COR-L47 (cell line): ENCODE data around the gene ZNF76.

ENCODE experiments used
- DNase-seq: peaks from one replicate; lab custom pipeline; 2025; lab: John Stamatoyannopoulos, UW

The ZNF76 gene

GRCh38 chr6:35237476-35237875, 22.1 kb upstream of the ZNF76 start:
- no peak for DNase-seq

DNA sequence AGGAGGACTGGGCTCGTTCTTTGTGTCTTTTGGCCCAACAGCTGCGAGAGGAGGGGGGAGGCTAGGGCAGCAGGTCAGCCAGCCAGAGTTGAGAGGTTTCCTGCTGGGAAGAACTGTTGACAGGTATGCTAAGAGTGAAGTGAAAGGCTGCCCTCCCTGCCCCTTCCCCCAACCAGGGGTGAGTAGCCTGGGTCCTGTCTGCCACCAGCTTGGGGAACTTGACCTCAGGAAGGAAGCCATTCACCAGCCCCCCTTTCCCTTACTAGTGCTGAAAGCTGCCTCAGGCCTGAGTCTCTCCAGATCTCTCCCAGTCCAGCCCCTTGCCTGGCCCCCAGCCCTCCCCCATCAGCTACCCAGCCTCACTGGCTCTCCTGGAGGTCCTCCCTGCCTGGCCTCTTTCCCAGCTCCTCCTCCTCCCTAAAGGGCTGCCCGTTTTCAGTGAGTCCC, 20.7 kb upstream of the ZNF76 start:
- no peak for DNase-seq

DNA sequence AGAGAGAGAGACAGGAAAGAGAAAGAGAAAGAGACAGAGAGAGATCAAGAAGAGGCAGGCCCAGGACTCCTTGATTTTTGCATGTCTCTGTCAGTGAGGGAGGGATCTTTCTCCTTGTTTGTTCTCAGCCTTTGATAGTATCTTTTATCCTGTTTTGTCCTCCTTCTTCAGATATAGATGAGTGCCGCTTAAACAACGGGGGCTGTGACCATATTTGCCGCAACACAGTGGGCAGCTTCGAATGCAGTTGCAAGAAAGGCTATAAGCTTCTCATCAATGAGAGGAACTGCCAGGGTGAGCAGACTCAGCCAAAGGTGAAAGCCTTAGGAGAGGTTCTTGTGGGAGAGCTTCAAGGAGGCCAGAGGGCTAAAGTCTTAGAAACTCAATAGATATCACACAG, 20.0 kb upstream of the ZNF76 start:
- DNase-seq = no peak

GRCh38 chr6:35240838-35241801, 18.4 kb upstream of the ZNF76 start:
- DNase-seq = peak; percentile 52

DNA sequence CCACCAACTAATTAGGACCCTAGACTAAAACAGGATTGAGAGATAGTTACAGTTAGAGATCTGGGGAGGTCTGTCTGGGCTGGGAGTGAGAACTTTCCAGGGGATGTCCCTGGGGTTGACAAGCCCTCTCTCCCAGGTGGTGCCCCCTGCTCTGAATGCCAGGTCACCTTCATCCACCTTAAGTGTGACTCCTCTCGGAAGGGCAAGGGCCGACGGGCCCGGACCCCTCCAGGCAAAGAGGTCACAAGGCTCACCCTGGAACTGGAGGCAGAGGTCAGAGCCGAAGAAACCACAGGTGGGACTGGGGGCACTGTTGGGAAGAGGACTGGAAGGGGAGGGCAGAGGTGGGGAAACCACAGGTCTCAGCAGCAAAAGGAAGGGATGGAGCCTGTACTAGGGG, 17.0 kb upstream of the ZNF76 start:
- DNase-seq = no peak

- no peak for DNase-seq
Observed at GRCh38 chr6:35242906-35243305, 16.6 kb upstream of the ZNF76 start.

GRCh38 chr6:35243386-35243958, 16.1 kb upstream of the ZNF76 start:
- no peak for DNase-seq

DNA sequence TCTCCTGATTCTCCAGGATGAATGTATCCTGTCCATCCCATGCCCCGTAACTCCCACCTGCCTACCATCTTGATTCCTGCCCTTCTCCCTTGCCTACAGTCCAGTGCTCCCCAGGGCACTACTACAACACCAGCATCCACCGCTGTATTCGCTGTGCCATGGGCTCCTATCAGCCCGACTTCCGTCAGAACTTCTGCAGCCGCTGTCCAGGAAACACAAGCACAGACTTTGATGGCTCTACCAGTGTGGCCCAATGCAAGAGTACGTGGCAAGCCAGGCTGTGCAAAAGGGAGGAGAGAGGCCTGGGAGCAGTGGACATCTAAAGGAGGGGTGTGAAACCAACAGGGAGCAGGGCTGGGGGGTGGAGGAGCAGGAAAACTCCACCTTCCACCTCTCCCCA, 15.0 kb upstream of the ZNF76 start:
- no peak for DNase-seq

DNA sequence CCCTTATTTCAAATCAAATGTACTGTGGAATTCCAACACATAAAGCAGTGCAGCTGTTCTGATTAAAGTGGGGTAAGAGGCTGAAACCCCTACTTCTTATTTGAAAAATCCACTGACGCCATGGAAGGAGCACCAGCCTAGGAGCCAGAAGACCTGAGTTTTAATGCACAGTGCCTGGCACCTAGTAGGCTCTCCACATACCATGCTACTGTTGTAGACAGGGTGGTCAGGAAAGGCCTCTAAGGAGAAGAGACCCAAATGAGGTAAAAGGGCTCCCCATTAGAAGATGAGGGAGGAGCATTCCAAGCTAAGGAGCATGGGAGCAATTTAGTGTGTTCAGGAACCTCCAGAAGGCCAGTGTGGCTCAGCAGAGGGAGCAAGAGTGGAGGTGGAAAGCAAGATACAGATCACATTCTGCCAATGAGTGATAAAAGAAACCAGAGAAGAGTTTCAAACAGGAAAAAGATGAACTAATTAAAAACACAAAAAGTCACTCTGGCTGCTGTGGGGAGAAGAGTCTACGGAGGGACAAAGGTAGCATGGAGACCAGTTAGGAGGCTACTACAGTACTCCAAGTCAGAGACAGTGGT, 11.8 kb upstream of the ZNF76 start:
- no peak for DNase-seq

GRCh38 chr6:35248300-35248699, 11.2 kb upstream of the ZNF76 start:
- DNase-seq = no peak

DNA sequence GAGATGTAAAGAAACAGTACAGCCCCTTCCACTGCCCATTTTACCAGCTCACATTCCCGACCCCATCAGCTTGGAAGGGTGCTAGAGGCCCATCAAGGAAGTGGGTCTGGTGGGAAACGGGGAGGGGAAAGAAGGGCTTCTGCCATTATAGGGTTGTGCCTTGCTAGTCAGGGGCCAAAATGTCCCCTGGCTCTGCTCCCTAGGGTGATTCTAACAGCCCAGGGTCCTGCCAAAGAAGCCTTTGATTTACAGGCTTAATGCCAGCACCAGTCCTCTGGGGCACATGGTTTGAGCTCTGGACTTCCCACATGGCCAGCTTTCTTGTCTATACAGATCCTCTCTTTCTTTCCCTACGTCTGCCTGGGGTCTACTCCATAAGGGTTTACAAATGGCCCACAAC, 10.6 kb upstream of the ZNF76 start:
- no peak for DNase-seq

GRCh38 chr6:35251949-35252348, 7.6 kb upstream of the ZNF76 start:
- no peak for DNase-seq

DNA sequence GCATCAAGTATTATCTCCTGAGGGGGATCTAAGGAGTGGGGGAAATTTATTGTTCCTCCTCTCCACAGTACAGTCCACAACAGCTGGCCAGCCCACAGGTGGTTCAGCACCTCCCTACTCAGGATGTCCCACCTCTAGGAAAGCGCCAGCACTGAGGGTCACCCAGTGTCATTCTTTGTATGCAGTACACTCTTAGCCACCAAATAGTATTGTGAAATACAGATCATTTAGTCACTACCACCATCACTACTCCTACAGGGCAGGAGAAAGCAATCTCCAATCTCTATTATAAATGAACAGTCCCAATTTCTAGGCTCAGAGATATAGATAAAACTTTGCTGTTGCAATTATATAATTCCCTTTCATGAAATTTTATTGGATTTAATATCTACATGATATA, 6.3 kb upstream of the ZNF76 start:
- no peak for DNase-seq

GRCh38 chr6:35258336-35258735, 1.2 kb upstream of the ZNF76 start:
- DNase-seq = no peak

- DNase-seq = peak; percentile 48
Observed at GRCh38 chr6:35258858-35259193, 709 bp upstream of the ZNF76 start.

DNA sequence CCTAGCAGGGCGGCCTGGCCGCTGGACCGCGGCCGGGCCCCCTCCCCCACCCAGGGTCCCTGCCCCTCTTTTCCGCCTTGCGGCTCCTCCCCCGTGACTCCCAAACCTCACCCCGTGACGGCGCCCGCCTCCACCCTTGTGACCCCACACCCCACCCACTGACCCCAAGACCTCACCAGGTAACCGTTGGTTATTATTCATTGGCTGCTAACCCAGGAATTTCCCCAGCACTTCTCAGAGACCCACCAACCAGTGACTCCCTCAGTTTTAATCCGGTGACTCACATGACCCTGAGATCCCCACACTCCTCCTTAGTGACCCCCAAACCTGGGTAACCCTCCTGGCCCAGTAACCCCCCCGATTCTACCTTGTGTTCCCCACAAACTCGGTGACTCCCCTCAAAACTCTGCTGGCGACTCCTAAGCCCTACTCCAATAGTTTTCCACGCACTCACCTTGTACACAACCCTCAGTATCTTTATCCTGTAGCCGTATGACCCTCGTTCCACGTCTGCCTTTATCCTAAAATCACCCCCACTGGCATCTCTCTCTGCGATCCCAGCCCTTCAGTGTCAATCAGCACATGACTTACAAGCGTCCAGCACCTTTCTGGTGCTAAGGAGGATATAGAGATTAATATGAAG, 534 bp downstream of the ZNF76 start:
- DNase-seq = no peak

DNA sequence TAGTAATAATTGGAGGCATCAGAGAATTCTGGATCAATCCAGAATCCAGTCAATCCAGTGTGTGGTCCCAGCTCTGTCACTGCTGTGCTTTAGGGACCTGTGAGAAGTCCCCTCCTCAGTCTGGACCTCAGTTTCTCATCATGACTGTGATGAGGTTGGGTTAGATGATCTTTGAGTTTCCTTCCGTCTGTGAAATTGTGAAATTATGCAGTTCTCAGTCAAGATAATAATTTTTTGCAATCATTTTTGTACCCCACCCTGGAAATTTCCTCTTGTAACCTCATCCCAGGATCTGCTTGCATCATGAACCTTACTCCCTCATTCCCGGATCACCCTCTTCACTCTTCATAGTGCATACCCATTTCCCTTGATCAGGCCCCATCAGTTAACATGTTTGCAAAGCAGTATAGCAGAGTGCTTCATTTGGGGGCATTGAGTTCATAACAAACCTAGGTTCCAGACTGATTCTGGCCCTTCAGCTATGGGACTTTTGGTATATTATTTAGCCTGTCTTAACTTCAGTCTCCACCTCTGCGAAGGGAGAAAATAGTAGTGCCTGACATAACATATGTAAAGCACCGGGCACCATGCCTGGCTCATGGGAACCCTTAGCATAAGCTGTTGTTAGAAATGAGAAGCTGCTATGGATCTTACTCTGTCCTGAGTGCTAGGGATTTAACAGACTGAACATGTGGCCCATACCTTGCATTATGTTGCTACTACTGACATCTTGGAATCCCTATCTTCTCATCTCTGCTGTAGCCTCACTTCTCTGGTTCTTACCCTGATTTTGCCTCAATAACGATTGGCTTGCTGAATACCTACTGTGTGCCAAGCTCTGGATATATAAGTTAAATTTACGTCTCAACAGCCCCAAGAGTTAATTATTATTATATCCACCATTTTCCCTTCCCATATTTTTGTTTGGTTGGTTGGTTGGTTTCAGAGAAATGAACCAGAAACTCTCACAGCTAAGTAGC, 1.3 kb downstream of the ZNF76 start:
- no peak for DNase-seq

- DNase-seq = no peak
Observed at GRCh38 chr6:35262596-35262995, 3.1 kb downstream of the ZNF76 start.

DNA sequence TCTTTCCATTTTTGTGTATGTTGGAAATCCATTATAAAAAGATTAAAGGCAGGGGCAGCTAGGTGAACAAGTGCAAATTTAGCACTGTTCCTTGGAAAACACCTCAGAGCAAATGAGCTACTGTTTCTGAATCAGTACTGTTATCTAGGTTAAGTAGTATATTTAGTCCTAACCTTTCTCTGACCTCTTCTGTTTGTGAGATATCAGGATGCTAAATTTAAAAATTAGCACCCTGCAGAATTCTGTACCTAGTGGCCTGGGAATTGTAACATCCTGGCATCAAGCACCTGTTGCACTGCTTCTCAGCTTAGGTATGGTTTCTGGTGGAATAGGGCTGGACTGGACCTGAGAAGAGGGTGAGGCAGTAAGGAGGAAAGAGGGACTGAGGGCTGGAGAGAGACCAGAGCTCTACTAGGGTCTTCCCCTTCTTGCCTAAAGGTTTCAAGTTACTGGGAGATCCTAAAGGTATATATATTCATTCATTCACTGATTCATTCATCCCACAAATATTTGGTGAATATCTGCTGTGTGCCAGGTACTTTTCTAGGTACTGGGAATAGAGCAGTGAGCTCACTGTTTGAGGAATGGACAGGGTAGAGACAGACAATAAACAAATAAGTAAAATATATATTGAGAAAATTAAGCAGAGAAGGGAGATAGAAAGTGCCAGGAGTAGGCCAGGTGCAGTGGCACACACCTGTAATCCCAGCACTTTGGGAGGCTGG, 5.2 kb downstream of the ZNF76 start:
- no peak for DNase-seq

DNA sequence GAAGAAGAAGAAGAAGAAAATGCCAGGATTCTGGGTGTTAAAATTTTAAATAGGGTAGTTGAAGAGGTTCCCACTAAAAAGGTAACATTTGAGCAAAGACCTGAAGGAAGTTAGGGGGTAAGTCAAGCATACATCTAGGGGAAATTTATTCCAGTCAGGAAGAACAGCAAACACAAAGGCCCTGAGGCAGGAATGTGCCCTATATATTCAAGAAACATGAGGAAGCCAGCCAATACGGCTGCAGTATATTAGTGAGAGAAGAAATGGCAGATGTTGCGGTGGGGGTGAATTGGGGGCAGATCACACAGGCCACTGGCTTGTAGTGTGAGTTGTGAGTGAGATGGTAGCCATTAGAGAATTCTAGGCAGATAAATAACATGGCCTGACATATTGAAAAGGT, 6.0 kb downstream of the ZNF76 start:
- DNase-seq = no peak

DNA sequence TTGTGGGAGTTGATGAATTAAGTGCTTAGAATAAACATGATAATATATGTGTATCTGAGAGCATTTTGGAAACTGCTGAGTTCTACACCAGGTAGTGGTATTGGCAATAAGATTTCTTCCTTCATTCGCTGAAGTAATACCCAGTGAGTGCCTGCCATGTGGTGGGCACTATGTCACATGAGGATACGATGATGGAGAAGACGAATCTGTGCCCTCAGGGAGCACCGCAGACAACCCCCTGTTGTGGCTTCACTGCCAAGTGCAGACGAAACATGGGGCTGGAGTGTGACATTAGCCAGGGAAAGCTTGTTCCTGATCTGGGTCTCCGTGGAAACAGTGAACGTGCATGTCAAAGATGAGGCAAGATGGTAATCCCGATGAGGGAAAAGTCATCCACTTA, 7.9 kb downstream of the ZNF76 start:
- no peak for DNase-seq
